Kasumi-1 (cell line): ENCODE data around the gene PTPRC.
A peak's percentile ranks its signal among the peaks of the same experiment; 100 is the strongest.
"Not testable (repeated sequence)": the region's sequence is repeated elsewhere in the genome, so short reads cannot be mapped to it uniquely, and the experiment has no call there.

Experiments used
- DNase-seq, 2 experiments: peaks; one replicate each; lab custom pipeline; 2025; lab: John Stamatoyannopoulos, UW

Gene PTPRC, protein sequence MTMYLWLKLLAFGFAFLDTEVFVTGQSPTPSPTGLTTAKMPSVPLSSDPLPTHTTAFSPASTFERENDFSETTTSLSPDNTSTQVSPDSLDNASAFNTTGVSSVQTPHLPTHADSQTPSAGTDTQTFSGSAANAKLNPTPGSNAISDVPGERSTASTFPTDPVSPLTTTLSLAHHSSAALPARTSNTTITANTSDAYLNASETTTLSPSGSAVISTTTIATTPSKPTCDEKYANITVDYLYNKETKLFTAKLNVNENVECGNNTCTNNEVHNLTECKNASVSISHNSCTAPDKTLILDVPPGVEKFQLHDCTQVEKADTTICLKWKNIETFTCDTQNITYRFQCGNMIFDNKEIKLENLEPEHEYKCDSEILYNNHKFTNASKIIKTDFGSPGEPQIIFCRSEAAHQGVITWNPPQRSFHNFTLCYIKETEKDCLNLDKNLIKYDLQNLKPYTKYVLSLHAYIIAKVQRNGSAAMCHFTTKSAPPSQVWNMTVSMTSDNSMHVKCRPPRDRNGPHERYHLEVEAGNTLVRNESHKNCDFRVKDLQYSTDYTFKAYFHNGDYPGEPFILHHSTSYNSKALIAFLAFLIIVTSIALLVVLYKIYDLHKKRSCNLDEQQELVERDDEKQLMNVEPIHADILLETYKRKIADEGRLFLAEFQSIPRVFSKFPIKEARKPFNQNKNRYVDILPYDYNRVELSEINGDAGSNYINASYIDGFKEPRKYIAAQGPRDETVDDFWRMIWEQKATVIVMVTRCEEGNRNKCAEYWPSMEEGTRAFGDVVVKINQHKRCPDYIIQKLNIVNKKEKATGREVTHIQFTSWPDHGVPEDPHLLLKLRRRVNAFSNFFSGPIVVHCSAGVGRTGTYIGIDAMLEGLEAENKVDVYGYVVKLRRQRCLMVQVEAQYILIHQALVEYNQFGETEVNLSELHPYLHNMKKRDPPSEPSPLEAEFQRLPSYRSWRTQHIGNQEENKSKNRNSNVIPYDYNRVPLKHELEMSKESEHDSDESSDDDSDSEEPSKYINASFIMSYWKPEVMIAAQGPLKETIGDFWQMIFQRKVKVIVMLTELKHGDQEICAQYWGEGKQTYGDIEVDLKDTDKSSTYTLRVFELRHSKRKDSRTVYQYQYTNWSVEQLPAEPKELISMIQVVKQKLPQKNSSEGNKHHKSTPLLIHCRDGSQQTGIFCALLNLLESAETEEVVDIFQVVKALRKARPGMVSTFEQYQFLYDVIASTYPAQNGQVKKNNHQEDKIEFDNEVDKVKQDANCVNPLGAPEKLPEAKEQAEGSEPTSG (N-terminal part only)

DNA sequence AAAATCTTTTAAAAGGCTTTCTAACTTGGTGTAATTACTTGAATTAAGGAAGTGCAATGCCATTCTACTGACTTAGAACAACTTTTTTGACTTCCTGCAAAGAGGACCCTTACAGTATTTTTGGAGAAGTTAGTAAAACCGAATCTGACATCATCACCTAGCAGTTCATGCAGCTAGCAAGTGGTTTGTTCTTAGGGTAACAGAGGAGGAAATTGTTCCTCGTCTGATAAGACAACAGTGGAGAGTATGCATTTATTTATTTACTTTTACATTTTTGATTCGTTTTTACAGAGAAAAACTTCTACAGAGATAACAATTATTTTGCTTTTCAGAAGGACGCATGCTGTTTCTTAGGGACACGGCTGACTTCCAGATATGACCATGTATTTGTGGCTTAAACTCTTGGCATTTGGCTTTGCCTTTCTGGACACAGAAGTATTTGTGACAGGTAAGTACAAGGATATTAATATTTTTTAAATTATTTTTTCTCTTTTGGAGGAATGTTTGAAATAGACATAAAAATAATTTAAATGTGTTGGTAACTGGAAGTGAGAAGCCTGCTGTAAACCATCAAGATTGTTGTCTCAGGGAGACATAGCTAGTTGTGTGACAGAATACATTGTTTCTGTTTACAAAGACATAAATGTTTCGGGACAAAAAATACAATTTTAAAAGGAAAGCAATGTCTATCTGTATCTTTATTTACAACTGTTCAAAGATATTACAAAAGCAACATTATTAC is at the start of gene PTPRC:
TSS of gene PTPRC (plus strand) at position 147 of the 742 bp plus-strand sequence. CDS start at position 376, 229 bp downstream.
- DNase-seq, result peak; percentile 96 to 97

DNA sequence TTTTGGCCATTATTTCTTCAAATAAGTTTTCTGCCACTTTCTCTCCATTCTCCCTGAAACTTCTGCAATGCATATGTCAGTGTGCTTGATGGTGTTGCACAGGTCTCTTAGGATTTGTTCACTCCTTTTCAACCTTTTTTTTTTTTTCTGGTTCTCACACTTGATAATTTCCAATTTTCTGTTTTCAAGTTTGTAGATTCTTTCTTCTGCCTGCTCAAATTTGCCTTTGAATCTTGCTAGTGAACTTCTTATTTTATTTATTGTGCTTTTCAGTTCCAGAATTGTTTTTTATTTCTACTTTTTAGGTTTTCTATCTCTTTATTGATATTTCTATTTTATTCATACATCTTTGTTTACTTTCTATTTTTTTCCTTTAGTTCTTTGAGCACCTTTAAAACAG is 48.4 kb upstream of the PTPRC start:
- DNase-seq, result no peak

DNA sequence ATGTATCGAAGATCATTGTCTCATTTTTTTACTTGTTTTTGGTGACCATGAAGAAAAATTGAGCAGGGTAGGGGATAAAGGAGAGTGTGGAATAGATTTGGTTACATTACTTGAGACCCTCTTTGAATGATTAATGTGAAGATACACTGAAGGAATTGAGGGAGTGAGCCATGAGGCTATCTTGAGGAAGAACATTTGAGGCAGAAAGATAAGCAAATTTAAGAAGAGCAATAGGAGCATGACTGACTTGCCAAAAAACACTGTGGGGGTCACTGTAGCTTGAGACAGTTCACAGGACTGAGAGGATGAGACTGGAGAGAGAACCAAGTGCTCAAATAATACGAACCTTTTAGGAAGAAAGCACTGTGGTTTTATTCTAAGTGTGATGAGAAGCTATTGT is 43.1 kb upstream of the PTPRC start:
- DNase-seq, result no peak

DNA sequence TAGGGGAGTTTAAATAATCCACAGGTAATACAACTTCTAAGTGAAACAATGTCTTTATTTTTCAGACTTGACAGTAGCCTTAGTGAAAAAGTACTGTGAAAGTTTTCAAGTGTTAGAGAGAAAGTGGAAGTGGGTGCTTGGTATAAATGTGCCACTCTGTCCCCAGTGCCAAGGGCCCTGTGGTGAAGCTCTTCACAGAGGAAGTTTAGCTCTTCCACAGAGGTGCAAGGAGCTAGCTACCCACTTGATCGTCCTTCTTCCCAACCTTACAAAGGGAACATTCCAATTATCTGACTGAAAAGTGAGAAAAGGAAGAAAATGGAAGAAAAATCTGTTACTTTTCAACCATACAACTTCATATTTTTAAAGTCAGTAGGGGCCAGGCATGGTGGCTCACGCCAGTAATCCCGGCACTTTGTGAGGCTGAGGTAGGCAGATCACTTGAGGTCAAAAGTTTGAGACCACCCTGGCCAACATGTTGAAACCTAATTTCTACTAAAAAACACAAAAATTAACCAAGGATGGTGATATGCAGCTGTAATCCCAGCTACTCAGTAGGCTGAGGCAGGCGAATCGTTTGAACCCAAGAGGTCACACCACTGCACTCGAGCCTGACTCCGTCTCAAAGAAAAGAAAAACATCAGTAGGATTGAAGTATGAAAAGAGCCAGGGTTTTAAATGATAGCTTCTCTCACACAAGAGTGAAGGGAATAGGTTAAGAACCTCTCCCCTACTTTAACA is 41.0 kb upstream of the PTPRC start:
- no peak for DNase-seq

DNA sequence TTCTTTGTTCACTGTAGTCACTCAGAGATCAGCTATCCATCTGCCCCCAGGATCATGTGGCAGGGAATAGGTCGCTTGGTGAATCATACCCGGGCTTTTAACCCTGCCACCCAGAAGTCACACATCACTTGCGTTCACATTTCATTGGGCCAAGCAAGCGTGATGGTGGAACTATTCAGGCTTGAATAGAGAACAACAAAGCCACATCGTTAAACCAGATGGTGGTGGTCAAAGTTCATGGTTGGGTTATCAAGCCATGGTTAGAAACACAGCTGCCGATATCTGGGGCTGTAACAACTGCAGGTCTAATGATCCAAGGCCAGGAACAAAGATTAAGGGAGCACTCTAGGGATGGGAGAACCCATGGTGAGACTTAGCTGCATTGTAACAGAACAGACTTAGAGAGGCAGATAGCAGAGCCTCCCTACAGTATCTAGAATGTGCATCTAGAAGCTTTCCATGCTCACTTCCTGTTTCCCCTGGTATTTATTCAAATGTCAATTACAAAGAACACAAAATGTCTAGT is 40.0 kb upstream of the PTPRC start:
- DNase-seq, result no peak

DNA sequence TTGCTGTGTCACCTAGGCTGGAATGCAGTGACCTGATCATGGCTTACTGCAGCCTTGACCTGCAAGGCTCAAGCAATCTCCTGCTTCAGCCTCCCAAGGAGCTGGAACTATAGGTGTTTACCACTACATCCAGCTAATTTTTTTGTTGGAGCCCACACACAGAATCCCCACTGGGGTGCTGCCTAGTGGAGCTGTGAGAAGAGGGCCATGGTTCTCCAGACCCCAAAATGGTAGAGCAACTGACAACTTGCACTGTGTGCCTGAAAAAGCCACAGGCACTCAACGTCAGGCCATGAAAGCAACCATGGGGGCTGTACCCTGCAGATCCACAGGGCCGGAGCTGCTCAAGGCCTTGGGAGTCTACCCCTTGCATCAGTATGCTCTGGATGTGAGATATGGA is 39.1 kb upstream of the PTPRC start:
- DNase-seq, result no peak

DNA sequence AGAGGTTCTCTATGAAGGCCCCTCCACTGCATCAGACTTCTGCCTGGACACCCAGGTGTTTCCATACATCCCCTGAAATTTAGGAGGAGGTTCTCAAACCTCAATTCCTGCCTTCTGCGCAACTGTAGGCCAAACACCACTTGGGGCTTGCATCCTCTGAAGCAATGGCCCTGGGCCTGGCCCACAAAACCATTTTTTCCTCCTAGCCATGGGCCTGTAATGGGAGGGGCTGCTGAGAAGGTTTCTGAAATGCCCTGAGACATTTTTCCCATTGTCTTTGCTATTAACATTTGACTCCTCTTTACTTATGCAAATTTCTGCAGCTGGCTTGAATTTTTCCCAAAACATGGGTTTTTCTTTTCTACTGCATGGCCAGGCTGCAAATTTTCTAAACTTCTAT is 37.9 kb upstream of the PTPRC start:
- DNase-seq, result no peak

DNA sequence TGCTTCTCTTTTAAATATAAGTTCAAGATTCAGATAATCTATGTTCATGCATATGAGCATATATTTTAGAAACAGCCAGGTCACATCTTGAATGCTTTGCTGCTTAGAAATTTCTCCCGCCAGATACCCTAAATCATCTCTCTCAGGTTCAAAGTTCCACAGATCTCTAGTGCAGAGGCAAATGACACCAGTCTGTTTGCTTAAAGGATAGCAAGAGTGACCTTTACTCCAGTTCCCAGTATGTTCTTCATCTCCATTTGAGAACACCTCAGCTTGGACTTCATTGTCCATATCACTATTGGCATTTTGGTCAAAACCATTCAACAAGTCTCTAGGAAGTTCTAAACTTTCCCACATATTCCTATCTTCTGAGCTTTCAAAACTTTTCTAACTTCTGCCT is 37.5 kb upstream of the PTPRC start:
- not testable (repeated sequence) for DNase-seq

DNA sequence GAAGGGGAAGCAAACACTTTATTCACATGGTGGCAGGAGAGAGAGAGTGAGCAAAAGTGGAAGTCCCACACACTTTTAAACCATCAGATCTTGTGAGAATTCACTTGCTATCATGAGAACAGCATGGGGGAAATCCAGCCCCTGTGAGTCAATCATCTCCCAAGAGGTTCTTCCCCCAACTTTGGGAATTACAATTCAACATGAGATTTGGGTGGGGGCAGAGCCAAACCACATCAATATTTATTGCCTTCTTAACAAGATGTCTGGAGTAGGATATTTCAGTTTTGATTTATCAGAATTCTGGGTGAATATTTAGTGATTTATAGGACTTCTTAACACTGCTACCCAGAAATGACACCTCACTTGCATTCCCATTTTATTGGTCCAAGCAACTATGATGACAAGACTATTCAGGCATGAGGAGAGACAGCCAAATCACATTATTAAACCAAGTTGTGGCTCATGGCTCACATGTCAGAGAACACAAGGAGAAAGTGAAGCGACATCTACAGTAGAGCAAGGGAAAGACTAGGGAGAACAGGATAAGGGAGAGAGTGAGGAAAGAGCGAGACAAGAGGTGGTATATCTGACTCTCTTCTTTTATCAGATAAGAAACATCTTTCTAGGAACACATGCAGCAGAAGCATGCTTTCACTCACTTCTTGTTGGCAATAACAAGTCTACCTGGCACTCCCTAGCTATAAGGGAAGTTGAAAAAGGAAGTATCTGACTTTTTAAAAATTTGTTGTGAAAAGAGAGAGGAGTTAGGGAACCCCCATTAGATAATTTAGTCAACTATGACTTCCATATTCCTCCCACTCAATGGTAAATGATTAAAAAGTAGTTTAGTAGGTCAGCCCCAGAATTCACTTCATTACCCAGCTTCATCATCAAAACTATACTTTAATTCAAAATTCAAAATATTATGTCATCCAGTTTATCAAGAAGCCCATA is 36.6 kb upstream of the PTPRC start:
- DNase-seq, result peak in 1 of 2 experiments; percentile 6

DNA sequence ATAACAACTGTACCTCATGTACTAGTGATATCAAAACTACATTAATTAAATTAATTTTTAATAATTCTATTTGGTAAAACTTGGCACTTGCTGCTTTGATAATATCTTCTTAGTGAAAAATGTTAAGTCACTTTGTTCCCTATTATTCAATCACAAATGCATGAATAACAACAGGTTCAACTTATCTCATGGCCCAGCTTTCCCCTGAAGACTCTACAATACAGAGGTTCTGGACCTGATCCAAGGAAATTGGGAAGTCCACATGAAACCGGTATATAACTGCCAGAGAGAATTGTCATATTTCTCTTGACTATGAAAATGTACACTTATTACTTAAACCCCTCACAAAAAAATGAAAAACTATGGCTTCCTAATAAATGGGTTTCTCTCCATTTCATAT is 33.9 kb upstream of the PTPRC start:
- no peak for DNase-seq

DNA sequence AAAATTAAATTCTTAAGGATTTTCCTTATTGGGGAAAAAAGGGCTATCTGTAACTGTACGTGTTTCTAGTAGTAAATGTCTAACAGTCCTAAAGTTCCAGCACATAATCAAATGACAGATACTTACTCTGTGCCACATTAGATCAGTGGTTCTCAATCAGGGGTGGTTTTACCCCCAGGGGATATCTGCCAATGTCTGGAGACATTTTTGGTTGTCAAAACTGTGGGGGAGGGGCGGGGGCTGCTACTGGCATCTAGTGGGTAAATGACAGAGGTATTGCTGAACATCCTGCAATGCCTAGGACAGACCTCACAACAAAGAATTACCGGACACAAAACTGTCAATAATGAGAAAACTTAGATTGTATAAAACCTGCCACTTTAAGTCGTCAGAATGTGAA is 33.4 kb upstream of the PTPRC start:
- DNase-seq, result no peak

DNA sequence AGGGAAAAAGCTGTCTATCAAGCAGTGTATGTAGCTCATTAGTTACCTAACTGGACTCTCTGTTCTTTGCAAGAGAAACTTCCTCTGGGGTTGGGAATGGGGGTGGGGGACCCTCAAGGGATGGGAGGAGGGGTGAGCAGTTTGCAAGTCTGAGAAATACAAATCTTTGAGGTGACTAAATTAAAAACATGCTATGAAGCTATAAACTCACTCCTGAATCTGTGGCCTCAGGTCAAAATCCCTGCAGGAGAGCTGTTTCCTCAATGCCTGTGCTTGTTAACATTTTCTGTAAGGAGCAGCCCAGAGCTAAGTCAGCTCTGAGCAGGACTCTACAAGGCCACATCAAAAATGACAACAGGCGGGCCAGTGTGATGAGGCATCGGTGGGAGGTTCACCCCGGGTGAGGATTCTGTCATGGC is 32.8 kb upstream of the PTPRC start:
- no peak for DNase-seq

DNA sequence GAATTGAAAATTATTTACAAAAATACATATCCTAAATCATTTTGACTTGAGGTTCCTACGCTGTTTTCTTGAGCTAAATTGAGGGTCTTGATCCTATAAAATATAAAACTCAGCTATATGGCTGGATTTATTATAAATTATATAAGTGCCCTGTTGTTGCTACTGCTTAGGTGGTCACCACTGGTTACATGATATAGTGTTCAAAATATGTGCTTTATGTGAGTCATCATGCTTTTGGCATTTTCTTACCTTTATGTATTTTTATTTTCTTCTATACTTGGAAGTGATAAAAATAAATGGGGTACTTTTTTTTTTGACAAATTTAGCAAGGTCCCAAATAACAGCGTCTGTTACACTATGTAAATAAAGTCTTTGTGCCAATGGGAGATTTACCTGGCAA is 31.1 kb upstream of the PTPRC start:
- DNase-seq, result no peak

DNA sequence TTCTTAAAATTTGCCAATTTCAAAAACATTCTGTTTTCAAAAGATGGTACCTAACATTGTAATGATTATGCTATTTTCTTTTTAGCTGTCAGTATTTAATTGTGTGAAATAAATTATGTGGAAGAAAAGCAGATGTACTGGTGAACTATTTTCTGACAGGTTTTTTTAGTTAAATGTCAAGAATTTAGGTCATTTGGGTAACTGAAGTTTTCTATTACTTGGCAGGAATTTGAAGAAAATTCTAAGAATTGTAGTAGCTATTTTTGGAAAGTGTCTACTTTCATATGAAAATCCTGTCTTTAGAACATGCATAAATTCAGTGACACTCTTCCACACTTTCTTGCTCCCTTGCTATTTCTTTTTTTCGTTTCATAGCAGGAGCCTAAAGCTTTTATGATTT is 28.5 kb upstream of the PTPRC start:
- DNase-seq, result no peak

DNA sequence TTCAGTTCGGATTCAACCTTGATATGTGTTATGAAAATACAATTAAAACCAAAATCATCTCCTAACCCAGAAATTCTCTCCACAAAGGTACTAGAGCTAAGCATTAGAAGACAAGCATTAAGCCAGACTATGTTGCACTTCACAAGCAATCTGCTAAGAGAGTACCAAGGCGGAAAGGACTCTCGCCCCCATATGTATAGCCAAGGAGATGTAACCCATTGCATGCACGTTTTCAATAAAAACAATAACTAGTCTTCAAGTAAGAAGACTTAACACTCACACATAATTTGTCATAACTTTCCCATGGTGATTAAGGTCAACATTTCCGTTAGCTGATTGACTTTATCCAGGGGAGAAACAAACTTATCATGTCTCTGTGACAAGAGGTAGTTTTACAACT is 27.6 kb upstream of the PTPRC start:
- DNase-seq, result no peak

DNA sequence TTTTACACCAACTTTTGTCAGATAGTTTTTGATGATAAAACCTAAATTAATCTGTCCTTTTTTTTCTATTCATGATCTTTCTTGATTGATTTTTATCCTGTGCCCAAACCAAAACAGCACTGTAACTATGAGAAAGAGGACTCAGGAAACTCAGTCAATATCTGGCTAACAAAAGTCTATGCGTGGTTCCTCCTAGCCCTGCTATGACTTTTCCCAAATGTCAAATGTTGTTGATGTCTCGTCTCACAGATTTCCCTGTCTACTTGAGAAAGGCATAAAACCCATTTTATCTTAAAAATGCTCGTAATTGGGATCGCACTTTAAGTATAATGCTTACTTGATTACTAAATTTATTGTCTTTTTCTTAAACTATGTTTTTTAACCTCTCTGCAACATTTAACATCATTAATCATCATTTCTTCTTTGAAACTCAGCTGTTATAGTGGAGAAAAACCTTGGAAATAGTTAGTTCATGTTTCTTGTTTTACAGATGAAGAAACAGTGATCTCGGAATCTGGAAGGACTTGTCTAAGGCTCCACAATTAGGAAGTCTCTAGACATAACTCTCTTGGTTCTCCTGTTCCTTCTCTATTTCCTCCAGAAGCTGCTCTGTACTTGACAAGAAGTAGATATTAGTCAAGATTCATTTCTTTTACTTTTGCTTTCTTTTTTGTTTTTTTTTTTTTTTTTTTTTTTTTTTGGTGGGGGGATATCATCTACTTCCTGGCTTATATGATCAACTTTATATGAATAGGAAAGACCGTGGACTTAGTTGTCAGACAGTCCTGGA is 26.2 kb upstream of the PTPRC start:
- no peak for DNase-seq

DNA sequence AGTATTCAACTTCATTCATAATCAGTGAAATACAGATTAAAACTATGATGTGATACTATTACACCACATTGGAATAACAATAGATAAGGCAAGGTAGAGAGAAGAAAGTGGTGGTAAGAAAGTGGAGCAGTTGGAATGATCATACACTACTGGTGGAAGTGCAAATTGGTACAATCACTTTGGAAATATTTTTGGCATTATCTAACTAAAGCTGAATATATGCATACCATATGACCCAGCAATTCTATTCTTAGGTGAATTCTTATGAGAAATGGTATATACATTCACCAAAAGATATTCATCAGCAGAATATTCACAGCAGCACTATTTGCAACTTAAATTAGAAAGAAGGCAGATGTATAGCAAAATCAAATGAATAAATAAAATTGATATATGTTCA is 21.4 kb upstream of the PTPRC start:
- no peak for DNase-seq

DNA sequence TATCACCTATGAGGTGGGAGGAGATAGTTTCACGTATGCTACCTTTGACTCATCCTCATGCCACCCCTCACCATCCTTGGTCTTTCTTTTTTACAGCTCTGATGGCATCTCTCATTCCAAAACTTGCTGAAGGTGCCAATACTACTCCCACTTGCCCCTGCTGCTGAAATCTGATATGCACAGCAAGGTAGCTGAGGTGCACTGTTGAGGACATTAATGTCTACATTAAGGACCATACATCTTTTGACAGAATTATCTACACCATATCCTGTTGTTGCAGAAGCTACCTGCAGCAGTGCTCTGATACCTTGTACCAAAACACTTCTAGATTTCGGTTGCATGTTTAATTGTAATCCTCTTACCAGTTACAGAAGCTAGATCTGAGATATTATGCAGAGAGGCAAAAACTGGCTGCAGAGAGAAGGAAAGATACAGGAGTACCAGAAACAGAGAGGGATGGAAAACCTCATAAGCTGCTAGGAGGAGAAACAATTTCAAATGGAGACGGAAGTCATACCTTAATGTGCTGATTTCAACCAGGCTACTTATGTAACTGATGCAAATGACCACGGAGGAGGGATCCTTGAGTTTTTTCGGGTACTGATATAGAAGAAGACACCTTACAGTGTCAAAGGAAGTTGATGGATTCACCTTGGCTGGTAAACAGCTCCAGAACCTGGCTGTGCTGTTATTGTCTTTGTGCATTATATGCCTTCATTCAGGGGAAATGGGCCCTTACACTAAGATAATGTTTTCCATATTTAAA is 19.3 kb upstream of the PTPRC start:
- no peak for DNase-seq
